Measurements from ENCODE around the gene INSR.

INSR gene

DNA sequence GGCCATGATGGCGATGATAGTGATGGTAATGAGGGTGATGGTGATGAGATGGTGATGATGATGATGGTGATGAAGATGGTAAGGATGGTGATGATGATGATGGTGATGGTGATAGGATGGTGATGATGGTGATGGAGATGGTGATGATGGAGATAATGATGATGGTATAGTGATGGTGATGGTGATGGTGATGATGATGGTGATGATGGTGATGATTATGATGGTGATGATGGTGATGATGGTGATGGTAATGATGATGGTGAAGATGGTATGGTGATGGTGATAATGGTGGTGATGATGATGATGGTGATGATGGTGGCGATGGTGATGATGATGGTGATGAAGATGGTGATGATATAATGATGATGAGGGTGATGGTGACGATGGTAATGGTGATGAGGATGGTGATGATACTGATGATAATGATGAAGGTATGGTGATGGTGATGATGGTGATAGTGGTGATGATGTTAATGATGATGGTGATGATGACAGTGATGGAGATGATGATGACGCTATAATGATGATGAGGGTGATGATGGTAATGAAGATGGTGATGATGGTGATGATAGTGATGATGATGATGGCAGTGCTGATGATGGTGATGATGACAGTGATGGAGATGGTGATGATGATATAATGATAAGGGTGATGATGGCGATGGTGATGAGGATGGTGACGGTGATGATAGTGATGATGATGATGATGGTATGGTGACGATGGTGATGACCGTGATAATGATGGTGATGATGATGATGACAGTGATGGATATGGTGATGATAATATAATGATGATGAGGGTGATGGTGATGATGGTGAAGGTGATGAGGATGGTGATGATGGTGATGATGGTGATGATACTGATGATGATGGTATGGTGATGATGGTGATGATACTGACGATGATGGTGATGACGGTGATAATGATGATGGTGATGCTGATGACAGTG, 187.2 kb downstream of the INSR start:
- H3K9ac ChIP-seq: no peak overlapping the region
- TF ChIP-seq, protein P1, sequence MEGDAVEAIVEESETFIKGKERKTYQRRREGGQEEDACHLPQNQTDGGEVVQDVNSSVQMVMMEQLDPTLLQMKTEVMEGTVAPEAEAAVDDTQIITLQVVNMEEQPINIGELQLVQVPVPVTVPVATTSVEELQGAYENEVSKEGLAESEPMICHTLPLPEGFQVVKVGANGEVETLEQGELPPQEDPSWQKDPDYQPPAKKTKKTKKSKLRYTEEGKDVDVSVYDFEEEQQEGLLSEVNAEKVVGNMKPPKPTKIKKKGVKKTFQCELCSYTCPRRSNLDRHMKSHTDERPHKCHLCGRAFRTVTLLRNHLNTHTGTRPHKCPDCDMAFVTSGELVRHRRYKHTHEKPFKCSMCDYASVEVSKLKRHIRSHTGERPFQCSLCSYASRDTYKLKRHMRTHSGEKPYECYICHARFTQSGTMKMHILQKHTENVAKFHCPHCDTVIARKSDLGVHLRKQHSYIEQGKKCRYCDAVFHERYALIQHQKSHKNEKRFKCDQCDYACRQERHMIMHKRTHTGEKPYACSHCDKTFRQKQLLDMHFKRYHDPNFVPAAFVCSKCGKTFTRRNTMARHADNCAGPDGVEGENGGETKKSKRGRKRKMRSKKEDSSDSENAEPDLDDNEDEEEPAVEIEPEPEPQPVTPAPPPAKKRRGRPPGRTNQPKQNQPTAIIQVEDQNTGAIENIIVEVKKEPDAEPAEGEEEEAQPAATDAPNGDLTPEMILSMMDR (IDR thresholded peaks at IDR 0.05): no peak

DNA sequence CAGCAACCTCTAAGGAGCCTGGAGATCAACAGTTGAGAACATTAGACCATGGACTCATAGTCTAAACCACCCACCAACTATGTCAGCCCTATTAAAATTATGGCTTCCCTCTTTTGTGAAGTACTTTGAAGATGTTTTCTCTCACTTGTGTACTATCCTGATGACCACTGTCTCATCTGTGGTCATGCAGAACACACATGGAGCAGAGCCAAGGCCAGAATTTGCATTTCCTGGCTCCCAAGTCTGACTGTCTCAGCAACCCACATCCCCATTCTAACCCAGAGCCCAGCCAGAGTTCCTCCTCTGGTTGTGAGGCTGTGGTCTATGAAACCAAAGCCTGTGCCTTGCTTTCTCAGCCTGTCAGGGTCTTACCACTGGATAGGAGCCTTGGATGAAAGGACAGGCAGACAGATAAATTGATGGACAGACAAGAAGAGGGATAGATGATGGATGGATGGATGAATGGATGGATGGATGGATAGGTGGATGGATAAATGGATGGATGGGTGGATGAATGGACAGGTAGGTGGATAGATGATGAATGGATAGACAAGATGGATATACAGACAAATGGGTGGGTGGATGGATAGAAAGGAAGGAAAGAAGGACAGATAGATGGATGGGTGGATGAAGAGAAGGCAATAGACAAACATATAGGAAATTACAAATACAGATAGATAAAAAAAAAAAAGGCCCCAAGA, 189.3 kb downstream of the INSR start:
- Histone ChIP-seq H3K9me3 (ENCODE audit: control insufficient read depth, low read length) (no peaks in the 10 kb centered on the region), H3K79me2 (no peaks in the 10 kb centered on the region), H2AFZ (no peak overlapping the region), H3K4me3 (ENCODE audit: low read depth, low read length) (no peak overlapping the region), H3K36me3 (ENCODE audit: control insufficient read depth, insufficient read depth, low read length) (no peaks in the 10 kb centered on the region), H3K9ac (no peak overlapping the region), H3K27ac (no peak overlapping the region), H3K4me1 (peaks cover under 1% of the 10 kb centered on the region), H3K27me3 (ENCODE audit: control insufficient read depth, insufficient read depth, low read length) (no peaks in the 10 kb centered on the region), H3K4me2 (ENCODE audit: low read length) (no peak overlapping the region)
- TF ChIP-seq, protein P1 (IDR thresholded peaks at IDR 0.05): no peak

More for the DNA sequence above, 187.2 kb downstream of the INSR start:
- Histone ChIP-seq H3K36me3 (ENCODE audit: control insufficient read depth, insufficient read depth, low read length) (no peaks in the 10 kb centered on the region), H3K27ac (no peak overlapping the region), H3K4me2 (ENCODE audit: low read length) (no peak overlapping the region), H3K27me3 (ENCODE audit: control insufficient read depth, insufficient read depth, low read length) (no peaks in the 10 kb centered on the region), H3K9me3 (ENCODE audit: control insufficient read depth, low read length) (no peaks in the 10 kb centered on the region), H3K79me2 (no peaks in the 10 kb centered on the region), H3K4me3 (ENCODE audit: low read depth, low read length) (no peak overlapping the region), H2AFZ (no peak overlapping the region), H3K4me1 (no peaks in the 10 kb centered on the region)

DNA sequence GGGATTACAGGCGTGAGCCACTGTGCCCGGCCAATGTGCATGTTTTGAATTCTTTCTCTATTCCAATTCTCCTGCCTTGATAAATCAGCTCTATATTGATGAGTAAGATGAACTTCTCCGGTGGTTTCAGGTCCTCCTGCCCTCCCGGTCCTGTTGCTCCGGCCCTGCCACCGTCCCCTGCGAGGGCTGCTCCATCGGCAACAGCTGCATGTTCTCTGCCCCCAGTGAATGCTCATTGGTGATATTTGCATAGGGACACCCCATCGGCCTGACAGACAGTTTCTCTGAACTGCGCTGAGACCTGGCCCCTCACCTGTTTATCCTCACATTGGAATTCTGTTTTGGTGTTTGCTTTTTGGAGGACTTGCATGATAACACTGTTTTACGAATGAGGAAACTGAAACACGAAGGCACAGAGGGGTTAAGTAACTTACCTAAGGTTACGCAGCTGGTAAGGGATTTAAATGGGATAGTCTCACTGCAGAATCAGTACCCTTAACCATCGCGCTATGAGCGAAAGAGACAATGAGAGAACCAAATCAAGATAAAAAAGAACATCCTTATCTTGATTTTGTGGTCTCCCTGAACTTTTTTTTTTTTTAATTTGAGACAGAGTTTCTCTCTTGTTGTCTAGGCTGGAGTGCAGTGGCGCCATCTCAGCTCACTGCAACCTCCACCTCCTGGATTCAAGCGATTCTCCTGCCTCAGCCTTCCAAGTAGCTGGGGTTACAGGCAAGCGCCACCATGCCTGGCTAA, 192.5 kb downstream of the INSR start:
- no peak overlapping the region for H3K27ac ChIP-seq
- H3K79me2 ChIP-seq: no peaks in the 10 kb centered on the region
- no peak overlapping the region for H3K4me2 ChIP-seq (ENCODE audit: low read length)
- H3K4me1 ChIP-seq: peaks cover 3% of the 10 kb centered on the region
- TF ChIP-seq, protein P1 (IDR thresholded peaks at IDR 0.05): no peak
- no peak overlapping the region for H3K4me3 ChIP-seq (ENCODE audit: low read depth, low read length)
- no peaks in the 10 kb centered on the region for H3K9me3 ChIP-seq (ENCODE audit: control insufficient read depth, low read length)
- no peak overlapping the region for H2AFZ ChIP-seq
- no peak overlapping the region for H3K9ac ChIP-seq
- H3K27me3 ChIP-seq (ENCODE audit: control insufficient read depth, insufficient read depth, low read length): no peaks in the 10 kb centered on the region
- no peaks in the 10 kb centered on the region for H3K36me3 ChIP-seq (ENCODE audit: control insufficient read depth, insufficient read depth, low read length)

DNA sequence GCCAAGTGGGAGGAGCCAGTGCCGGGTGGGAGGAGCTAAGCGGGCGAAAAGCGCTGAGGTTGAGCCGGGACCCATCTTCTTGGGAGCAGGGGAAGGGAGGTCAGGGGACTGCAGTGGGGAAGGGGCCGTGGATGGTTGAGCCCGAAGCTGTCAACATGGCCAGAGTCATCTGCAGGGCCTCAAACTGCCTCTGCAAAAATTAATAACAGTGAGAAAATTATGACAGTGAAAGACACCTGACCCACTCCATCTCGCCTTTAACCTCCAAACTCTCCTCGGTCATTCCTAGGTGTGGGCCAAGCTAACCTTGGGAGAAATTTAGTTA, 194.7 kb downstream of the INSR start:
- Histone ChIP-seq H3K9ac (no peak overlapping the region), H3K36me3 (ENCODE audit: control insufficient read depth, insufficient read depth, low read length) (no peaks in the 10 kb centered on the region), H3K27me3 (ENCODE audit: control insufficient read depth, insufficient read depth, low read length) (no peaks in the 10 kb centered on the region), H3K4me2 (ENCODE audit: low read length) (peak overlapping the region; percentile 99), H3K4me1 (peaks cover 3% of the 10 kb centered on the region), H3K27ac (peak overlapping the region; percentile 85), H2AFZ (peak overlapping the region; percentile 82), H3K9me3 (ENCODE audit: control insufficient read depth, low read length) (no peaks in the 10 kb centered on the region), H3K79me2 (no peaks in the 10 kb centered on the region), H3K4me3 (ENCODE audit: low read depth, low read length) (peak overlapping the region; percentile 99)
- TF ChIP-seq, protein P1 (IDR thresholded peaks at IDR 0.05): no peak

All from parathyroid adenoma (tissue), 2 donors.